Measurements from ENCODE around the gene IMMP1L.

Gene IMMP1L

GRCh38 chr11:31535479-31535878, 26.1 kb upstream of the IMMP1L start:
- Histone ChIP-seq H2AFZ (ENCODE audit: low read depth, low read length) (no peak overlapping the region), H3K4me3 (ENCODE audit: low read length) (no peak overlapping the region), H4K20me1 (ENCODE audit: insufficient read depth, low read length) (peaks cover 3% of the 10 kb centered on the region; the same call in 1 of the 2 replicates), H3K4me2 (ENCODE audit: low read length) (no peak overlapping the region), H3K27me3 (ENCODE audit: low read depth, low read length) (no peaks in the 10 kb centered on the region), H3K9ac (ENCODE audit: low read length) (no peak overlapping the region), H3K79me2 (ENCODE audit: low read length) (no peaks in the 10 kb centered on the region), H3K4me1 (ENCODE audit: low read length) (no peaks in the 10 kb centered on the region), H3K27ac (ENCODE audit: low read length) (no peak overlapping the region), H3K9me3 (ENCODE audit: insufficient read depth, low read length) (no peaks in the 10 kb centered on the region), H3K36me3 (replicated peaks; ENCODE audit: low read depth, low read length) (no peaks in the 10 kb centered on the region)
- TF ChIP-seq EZH2phosphoT487 (IDR thresholded peaks at IDR 0.05; ENCODE audit: low read depth) (no peak), CTCF (IDR thresholded peaks at IDR 0.05; ENCODE audit: low read depth, low read length) (no peak)

GRCh38 chr11:31531293-31531692, 21.9 kb upstream of the IMMP1L start:
- Histone ChIP-seq H3K9ac (ENCODE audit: low read length) (no peak overlapping the region), H3K4me2 (ENCODE audit: low read length) (no peak overlapping the region), H2AFZ (ENCODE audit: low read depth, low read length) (no peak overlapping the region), H3K27ac (ENCODE audit: low read length) (no peak overlapping the region), H4K20me1 (ENCODE audit: insufficient read depth, low read length) (peaks cover 3% of the 10 kb centered on the region; the same call in 1 of the 2 replicates), H3K4me1 (ENCODE audit: low read length) (no peaks in the 10 kb centered on the region), H3K36me3 (replicated peaks; ENCODE audit: low read depth, low read length) (no peaks in the 10 kb centered on the region), H3K27me3 (ENCODE audit: low read depth, low read length) (no peaks in the 10 kb centered on the region), H3K79me2 (ENCODE audit: low read length) (no peaks in the 10 kb centered on the region), H3K9me3 (ENCODE audit: insufficient read depth, low read length) (no peaks in the 10 kb centered on the region), H3K4me3 (ENCODE audit: low read length) (no peak overlapping the region)
- no peak for TF ChIP-seq EZH2phosphoT487 (IDR thresholded peaks at IDR 0.05; ENCODE audit: low read depth)
- TF ChIP-seq CTCF (IDR thresholded peaks at IDR 0.05; ENCODE audit: low read depth, low read length): no peak

DNA sequence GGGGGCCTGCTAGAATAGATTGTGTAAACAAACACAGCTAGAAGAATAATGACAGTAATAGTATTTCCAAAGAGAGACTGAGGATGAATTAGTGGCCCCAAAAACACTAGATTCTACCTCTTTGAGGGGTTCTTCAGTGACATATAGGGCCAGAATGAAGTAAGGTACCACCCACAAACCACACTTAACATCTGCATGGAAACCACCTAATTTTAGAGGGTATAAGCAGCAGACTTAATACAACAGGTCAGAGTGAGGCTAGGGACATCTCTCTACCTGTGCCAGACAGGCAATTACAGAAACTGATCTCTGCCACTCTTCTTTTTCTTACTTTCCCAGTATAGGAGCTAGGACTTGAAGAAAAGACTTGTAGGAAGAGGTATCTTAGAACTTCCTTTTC, 20.3 kb upstream of the IMMP1L start:
- H2AFZ ChIP-seq (ENCODE audit: low read depth, low read length): no peak overlapping the region
- H3K36me3 ChIP-seq (replicated peaks; ENCODE audit: low read depth, low read length): no peaks in the 10 kb centered on the region
- H3K4me3 ChIP-seq (ENCODE audit: low read length): no peak overlapping the region
- peaks cover 3% of the 10 kb centered on the region; the same call in 1 of the 2 replicates for H4K20me1 ChIP-seq (ENCODE audit: insufficient read depth, low read length)
- H3K9ac ChIP-seq (ENCODE audit: low read length): no peak overlapping the region
- no peak for TF ChIP-seq CTCF (IDR thresholded peaks at IDR 0.05; ENCODE audit: low read depth, low read length)
- no peak for TF ChIP-seq EZH2phosphoT487 (IDR thresholded peaks at IDR 0.05; ENCODE audit: low read depth)
- H3K79me2 ChIP-seq (ENCODE audit: low read length): no peaks in the 10 kb centered on the region
- H3K4me1 ChIP-seq (ENCODE audit: low read length): no peaks in the 10 kb centered on the region
- no peak overlapping the region for H3K4me2 ChIP-seq (ENCODE audit: low read length)
- no peaks in the 10 kb centered on the region for H3K27me3 ChIP-seq (ENCODE audit: low read depth, low read length)
- no peaks in the 10 kb centered on the region for H3K9me3 ChIP-seq (ENCODE audit: insufficient read depth, low read length)
- no peak overlapping the region for H3K27ac ChIP-seq (ENCODE audit: low read length)

DNA sequence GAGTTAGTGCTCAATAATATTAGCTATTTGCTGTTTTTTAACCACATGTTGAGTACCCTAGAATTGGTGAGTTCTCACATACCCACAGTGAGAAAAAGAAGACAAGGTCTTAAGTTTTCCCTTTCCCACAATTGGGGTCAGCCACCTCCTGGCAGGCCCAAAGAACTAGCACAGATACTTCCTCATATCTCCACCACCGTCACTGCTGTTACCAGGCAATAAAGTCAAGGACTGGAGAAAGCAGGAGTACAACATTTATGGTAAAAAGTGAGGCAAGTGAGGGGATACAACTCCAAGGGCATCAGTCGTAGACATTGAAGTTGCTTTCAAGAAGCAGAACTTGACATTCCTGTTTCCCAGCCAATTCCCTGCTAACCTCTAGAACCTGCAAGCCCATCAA, 19.8 kb upstream of the IMMP1L start:
- H3K79me2 ChIP-seq (ENCODE audit: low read length): no peaks in the 10 kb centered on the region
- no peak for TF ChIP-seq CTCF (IDR thresholded peaks at IDR 0.05; ENCODE audit: low read depth, low read length)
- TF ChIP-seq EZH2phosphoT487 (IDR thresholded peaks at IDR 0.05; ENCODE audit: low read depth): no peak
- H3K9ac ChIP-seq (ENCODE audit: low read length): no peak overlapping the region
- H3K4me2 ChIP-seq (ENCODE audit: low read length): no peak overlapping the region
- H3K27ac ChIP-seq (ENCODE audit: low read length): no peak overlapping the region
- no peak overlapping the region for H3K4me3 ChIP-seq (ENCODE audit: low read length)
- H3K9me3 ChIP-seq (ENCODE audit: insufficient read depth, low read length): no peaks in the 10 kb centered on the region
- H3K27me3 ChIP-seq (ENCODE audit: low read depth, low read length): no peaks in the 10 kb centered on the region
- peaks cover 1% of the 10 kb centered on the region for H3K36me3 ChIP-seq (replicated peaks; ENCODE audit: low read depth, low read length)
- H4K20me1 ChIP-seq (ENCODE audit: insufficient read depth, low read length): peaks cover 3% of the 10 kb centered on the region; the same call in 1 of the 2 replicates
- no peak overlapping the region for H2AFZ ChIP-seq (ENCODE audit: low read depth, low read length)
- no peaks in the 10 kb centered on the region for H3K4me1 ChIP-seq (ENCODE audit: low read length)

All from OCI-LY3 (cell line).